HG03039 (cell line): ENCODE measurements around the gene SLC4A8.

Source experiments
- ATAC-seq: cut with Tn5 transposase; IDR thresholded peaks from one replicate; pipeline ENCODE4 v1.9.1; 2021; ENCODE audit warnings: mild to moderate bottlenecking, moderate library complexity; ENCODE audit not compliant: unreplicated experiment

Gene SLC4A8

DNA sequence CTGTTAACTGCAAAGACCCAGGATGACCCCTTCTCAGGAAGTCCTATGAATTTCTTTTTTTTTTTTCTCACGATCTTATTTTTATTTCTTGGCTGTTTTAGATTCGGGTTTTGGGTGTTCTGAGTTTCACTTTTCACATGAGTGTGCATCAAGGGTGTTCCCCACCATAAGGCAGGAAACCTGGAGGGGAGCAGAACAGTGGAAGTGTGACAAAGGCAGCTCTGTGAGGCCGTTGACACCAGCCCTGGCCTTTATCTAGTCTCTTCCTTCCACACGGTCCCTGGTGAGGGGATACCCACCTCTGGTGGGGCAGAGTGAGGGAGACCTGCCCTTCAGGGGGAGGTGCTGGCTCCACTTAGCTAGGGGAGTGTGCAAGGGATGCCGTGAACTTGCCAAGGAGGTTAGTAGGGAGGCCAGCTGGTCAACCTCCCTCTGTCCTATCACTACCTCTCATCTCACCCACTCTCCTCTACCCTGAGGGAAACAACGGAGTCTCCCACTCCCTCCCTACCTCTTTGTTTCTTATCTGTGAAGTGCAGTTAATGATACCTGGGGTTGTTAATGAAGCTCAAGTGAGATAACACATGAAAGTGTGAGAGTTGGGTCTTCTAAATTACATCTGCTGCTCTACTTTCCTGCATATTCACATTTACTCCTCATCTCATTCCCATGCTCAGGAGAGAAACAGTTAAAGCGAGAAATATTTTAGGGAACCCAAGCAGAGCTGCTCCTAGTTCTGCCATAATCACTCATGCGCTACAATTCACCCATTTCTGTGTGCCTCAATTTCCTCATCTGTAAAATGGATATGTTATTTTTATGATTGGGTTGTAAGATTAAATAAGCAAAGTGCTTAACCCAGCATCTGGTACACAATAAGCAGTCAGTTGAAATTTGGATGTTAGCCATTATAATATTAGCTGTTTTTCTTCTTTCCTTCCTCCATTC is 29.1 kb upstream of the SLC4A8 start:
- peak; percentile 40 for ATAC-seq

DNA sequence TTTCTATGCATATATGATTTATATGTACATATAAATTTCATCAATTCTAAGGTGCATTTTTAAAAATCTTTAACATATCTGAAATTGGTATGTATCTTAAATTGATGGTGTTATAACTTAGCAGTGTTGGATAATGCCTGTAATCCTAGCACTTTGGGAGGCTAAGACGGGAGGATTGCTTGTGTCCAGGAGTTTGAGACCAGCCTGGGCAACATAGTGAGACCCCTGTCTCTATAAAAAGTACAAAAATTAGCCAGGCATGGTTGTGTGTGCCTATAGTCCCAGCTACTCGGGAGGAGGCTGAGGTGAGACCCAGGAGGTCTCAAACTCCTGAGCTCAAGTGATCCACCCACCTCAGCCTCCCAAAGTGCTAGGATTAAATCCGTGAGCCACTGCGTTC is 27.0 kb upstream of the SLC4A8 start:
- ATAC-seq = no peak

DNA sequence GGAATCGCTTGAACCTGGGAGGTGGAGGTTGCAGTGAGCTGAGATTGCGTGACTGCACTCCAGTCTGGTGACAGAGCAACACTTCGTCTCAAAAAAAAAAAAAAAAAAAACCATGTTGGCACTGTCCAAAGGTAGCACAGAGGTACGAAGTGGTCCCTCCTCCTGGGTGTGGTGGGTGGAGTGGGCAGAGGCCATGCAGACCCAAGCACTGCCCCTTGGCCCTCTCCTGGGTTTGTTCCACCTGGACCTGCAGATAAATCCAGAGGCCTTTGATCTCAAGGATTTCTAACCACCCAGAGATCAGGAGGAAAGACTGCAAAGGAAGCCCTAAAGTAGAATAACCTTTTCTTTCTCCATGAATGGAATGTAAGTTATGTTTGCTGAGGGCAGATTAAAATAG is 24.7 kb upstream of the SLC4A8 start:
- no peak for ATAC-seq

DNA sequence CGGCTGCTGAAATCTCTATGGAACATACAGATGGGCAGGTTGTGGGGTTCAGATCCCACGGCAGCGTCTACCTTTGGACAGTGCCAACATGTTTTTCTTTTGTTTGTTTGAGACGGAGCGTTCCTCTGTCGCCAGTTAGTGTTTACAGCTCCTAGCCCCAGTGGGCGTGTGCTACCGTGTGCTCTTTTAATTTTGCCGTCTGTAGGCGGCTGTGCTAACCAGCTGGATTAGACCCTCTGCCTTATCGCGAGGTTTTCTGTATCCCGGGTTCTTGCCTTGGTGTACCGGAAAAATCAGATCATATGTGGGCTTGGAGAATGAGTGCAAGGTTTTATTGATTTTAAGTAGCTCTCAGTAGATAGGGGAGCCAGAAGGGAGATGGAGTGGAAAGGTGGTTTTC is 23.6 kb upstream of the SLC4A8 start:
- ATAC-seq = no peak

DNA sequence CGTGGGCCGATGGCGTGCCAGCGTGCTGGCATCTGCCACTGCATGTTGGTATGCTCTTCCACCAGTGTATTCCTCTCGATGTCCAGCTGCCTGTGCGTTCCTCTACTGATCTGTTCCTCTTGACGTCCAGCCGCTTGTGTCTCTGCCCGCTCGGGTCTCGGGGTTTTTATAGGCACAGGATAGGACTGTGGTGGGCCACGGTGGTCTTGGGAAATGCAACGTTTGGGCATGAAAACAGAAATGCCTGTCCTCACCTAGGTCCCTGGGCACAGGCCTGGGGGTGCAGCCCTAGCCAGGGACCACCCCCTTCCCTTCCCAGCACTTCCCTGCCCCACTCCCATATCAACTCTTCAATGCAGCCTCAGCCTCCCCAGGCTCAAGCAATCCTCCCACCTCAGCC is 23.1 kb upstream of the SLC4A8 start:
- ATAC-seq = no peak

DNA sequence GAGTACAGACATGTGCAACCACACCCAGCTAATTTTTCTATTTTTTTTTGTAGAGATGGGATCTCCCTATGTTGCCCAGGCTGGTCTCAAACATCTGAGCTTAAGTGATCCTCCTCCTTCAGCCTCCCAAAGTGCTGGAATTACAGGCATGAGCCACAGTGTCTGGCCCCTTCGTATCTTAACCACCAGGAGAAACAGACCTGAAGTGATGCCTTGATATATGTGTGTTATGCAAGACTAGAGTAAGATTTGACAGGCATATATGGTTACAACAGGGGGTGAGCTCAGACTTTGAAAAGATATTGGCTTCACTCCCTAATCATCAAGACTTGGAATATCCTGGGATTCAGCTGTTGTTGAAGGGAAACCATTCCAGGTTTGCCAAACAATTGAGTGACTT is 22.7 kb upstream of the SLC4A8 start:
- no peak for ATAC-seq

DNA sequence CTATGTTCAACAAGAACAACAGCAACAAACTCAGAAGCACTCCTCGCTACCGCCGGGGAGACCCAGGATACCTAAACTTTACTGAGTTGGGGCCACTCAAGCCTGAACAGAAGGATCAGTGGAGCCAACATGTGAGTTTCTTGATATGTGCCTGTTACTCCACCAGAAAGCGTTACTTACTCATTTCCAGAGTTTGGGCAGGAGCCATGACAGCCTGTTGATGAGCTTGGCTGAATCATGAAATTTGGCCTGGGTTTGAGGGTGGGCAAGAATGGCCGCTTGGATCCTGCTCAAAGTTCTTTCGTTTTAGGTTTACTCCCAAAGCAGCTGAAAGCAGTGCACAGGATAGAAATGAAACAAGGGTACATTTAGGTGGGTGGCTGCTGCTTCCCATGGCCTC is 21.5 kb upstream of the SLC4A8 start:
- ATAC-seq = no peak

DNA sequence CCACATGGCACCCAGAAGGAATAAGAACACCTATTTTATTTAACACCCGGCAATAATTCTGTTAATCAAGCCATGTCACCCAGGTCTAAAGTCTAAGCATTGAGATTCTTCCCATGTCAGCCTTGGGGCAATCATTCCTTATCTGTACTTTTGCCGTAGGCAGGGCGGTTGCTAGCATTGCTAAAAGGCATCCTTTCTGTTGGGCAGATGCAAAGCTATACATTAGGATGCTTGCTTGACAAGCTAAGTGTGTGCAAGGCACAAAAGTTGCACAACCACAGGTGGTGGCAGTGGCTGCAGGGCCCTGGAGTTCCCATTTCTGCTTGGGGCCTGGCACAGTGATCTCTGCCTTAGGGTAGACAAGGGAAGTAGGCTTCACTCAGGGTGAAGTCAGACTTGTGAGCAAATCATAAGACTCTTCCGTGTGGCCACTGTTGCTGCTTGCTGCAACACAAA is 20.9 kb upstream of the SLC4A8 start:
- ATAC-seq = no peak

DNA sequence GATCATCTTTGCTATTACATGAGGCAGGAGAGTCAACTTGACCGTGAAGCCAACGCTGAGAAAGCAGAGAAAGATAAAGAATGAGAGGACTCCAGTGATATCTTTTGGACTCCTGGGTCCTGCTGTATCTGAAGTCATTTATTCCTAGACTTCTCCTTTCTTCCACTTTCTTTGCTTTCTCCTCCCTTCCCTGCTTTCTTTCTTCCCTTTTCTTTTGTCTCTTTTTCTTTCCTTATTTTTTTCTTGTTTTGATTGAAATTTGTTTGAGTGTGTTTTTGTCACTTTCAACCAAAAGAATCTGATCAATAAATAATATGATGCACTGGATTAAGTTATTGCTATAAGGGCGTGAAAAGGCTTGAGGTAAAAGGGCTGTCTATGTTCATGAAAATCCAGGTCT is 20.0 kb upstream of the SLC4A8 start:
- ATAC-seq = no peak

DNA sequence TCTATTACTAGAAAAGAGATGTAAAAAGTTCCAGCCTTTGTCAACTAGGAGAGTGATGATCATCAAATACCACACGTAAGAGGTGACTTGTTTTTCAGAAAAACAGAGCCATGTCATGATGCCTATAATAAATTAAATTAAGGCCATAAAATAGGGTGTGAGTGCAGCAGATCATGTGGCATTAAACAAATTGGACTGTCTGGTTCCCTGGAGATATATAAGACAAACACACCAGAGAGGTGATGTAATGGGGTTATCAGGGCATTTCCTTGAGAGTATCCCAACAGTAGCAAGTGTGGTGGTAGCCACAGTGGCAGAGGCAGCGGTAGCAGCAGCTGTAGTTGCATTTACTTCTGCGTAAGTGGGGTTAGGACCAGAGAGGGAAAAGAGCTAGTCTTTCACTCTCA is 18.8 kb upstream of the SLC4A8 start:
- ATAC-seq = no peak

DNA sequence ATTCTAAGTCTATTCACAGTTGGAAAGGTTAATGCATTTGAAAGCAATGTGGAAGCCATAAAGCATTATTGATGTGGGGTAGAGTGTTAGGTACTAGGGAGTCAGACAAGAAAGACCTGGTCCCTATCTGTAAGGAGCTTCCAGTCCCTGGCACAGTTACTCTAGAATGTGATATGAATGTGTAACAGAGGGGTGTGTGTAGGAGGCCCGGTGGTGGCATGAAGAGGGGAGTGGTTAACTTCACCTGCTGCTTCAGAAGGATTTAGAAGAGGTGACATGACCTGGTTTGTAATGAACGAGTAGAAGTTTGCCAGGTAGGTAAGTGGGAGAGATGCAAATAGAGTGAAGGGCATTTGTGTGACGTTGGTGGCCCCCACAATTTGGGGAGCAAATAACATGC is 18.3 kb upstream of the SLC4A8 start:
- no peak for ATAC-seq

DNA sequence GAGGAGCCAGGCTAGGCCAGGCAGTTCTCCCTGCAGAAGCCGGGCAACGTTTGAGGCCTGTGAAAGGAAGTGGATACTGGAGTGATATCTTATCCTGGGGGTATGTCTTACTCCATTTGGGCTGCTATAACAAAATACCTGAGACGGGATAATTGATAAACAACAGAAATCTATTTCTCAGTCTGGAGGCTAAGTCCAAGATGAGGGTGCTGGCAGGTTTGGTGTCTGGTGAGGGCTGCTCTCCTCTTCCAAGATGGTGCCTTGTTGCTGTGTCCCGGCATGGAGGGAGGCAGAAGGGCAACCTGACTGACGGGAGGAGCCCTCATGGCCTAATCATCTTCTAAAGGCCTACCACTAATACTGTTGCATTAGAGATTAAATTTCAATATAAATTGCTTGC is 17.8 kb upstream of the SLC4A8 start:
- no peak for ATAC-seq

DNA sequence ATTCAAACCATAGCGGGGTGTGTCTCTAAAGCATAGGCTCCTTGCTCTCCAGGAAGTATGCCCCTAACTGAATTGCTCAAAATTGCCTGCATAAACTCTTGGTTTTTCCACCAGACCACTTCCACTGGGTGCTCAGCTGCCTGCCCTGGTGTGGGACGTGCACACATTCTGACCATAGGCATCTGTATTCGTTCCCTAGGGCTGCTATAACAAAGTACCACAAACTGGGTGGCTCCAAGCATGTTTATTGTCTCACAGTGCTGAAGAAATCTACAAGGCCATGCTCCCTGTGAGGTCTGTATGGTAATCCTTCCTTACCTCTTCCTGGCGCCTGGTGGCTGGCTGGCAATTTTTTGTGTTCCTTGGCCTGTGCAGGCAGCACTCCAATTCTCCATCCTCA is 17.0 kb upstream of the SLC4A8 start:
- ATAC-seq = no peak

DNA sequence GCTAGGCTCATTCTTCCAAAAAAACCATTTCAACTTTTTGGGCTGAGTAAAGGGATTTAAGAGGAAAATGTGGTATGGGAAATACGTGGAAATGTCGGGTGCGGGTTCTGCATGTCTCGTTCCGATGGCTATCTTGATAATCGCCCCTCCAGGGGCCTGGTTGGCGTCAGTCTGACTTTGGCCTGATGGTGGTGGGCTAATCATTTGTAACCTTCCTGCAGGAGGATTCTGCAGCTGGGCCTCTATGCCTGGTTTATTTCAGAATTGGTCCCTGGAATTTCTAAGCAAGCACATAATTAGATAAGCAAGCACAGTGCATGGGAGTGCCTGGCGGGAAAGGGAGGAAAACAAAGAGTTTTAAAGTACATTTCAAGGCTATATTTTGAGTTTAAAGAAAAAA is 14.8 kb upstream of the SLC4A8 start:
- no peak for ATAC-seq

DNA sequence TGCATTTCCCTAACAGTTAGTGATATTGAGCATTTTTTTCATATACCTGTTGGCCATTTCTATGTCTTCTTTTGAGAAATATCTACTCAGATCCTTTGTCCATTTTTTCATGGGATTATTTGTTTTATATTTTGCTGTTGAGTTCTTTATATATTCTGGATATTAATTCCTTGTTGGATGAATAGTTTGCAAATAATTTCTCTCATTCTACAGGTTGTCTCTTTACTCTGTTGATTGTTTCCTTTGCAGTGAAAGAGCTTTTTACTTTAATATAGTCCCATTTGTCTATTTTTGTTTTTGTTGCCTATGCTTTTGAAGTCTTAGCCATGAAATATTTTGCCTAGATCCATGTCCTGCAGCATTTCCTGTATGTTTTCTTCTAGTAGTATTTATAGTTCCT is 11.5 kb upstream of the SLC4A8 start:
- no peak for ATAC-seq

DNA sequence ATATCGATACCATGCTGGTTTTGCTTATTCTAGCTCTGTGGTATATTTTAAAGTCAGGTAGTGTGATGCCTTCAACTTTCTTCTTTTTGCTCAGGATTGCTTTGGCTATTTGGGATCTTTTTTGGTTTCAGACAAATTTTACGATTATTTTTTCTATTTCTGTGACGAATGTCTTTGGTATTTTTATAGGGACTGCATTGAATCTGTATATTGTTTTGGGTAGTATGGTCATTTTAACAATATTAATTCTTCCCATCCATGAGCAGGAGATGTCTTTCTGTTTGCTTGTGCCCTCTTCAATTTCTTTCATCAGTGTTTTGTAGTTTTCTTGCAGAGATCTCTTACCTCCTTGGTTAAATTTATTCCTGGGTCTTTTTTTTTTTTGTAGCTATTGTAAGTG is 10.8 kb upstream of the SLC4A8 start:
- ATAC-seq = no peak

DNA sequence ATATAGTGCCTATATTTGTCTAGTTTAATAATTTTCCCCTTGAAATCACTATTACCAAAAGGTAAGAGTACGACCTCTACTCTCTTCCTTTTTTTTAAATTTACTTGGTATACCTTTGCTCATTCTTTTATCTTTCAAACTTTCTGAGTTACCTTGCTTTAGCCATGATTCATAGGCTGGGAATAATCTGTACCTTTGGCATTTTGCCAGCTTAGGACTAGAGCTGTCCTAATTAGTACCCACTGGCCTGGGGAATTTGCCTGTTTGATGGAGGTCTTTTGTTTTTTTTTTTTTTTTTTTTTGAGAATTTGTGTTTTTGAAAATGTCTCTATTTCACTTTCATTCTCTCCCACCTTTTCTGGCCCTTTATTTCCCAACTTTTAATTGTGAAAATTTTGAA is 8.7 kb upstream of the SLC4A8 start:
- ATAC-seq = no peak

DNA sequence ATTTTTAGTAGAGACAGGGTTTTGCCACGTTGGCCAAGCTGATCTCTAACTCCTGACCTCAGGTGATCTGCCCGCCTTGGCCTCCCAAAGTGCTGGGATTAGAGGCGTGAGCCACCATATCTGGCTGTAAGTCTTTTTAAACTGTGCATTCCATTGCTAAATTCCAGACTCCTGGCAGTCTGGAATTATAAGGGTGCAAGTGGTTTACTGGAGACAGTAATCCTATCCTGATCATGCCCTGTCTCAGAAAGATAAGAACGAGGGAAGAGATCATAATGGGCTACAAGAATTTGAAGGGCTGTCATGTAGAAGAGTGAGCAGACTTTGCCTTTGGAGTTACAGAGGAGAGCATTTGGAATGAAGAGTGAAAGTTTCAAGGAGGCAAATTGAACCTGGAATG is 6.8 kb upstream of the SLC4A8 start:
- ATAC-seq = no peak

DNA sequence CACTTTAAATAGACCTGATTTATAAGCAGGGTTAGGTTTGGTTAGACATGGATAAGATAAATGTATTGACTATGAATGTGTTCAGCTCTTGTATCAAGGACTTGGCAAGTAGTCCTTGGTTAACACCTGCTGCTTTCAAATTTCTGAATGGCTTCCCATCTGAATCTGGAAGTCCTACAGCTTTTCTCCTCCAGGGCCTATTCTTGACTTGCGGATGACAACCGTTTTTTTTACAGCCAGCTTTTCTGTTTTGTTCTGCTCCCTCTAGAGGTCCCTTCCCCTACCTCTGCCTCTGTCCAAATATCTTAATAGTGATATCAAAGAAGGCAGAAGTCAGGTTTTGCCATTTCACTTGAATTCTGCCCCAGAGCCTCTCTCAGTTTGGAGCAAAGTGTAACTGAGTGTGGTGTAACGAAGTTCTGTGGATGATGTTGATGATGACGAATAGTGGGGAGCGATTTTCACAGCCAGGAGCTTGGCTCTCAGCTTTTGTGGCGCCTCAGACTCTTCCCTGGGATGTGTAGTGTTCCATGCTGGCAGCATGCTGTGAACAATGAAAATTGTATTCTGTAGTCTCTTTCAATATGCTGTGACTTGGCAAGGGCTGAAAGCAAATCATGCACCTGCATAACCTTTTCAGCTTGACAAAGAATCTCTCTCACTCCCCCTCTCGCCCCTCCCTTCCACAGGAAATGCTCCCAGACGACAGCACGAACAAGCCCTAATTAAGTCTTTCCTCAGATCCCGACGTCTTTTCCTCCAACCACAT is 5.0 kb upstream of the SLC4A8 start:
- ATAC-seq = no peak

DNA sequence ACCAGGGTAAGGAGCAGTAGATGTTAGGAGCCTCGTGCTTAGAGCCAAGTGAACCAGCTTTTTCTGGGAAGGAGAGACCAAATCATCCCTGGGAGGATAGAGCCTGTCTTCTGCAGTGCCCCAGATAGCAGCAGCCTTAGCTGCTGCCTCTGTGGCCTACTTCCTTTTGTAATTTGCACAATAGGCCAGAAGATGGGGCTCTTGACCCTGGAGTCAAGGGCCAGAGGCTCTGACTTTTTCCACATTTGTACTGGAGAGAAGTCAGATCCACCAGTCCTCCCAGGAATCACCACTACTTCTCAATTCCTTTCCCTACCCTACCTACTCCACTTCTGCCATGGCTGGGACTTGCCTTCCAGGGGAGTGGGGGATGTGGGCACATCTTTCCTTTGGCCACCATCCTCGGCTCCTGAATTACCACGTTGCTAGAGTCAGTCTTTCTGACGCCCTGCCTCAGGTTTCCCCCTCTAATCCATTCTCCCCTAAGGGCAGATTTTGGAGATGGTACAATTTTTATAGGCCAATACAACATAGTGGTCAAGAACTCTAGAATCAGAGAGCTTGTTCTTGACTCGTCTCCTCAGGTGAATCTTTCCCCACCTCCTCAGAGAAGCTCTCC is 3.3 kb upstream of the SLC4A8 start:
- no peak for ATAC-seq

DNA sequence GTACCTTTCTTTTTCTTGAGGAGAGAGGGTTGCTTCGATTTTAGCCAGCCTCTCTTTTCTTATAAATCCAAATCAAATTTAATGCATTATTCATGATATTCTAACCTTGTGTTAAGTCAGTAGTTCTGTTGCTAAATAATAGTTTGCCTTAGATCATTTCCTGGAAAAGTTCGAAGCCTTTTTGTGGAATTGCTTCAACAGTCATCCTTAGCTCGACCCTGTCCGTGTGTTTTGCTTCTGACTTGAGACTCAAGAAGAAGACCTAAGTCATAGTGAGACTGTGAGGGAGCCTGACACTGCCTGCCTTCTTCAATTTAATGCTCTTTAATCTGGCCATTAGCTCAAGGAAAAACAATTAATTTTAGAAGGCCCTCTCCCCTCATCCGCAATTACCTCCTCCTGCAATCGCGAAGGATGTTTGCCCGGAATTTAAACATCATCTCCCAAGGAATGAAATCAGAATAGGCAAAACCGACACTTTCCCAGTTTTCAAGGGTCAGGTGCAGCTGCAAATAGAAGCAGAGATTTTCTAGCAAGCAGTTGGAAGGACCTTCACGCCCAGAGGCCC is 453 bp upstream of the SLC4A8 start:
- no peak for ATAC-seq
